Gastrocnemius medialis (tissue), 4 donors: ENCODE measurements around the gene AAR2. TPM values are rescaled to one million over a fixed set of nuclear protein-coding genes. Genes with fewer than 3 reads are reported as not detected.

Experiments
- ATAC-seq, 2 donors: fragments of 150-250 bp; one replicate each; pipeline ENCODE4 v1.9.1; 2016
- DNase-seq, 2 donors: peaks; one replicate each; pipeline ENCODE4 v3.0.0-alpha.2; 2019
- H3K27ac ChIP-seq, 4 donors: fragments of 200-600 bp; sonication (generic); 1 replicate in 1 of 4; 2 replicates in 3 of 4; pipeline ENCODE4 v1.5.1; 2016 to 2018; ENCODE audit warnings: mild to moderate bottlenecking in 2 of 4, moderate library complexity in 1 of 4
- H3K27me3 ChIP-seq, 3 donors: fragments of 200-600 bp; sonication (generic) in 2 of 3; 1 replicate in 1 of 3; 2 replicates in 2 of 3; pipeline versions ENCODE4 v1.5.1 to v1.6.0; 2016 to 2019; ENCODE audit warnings: mild to moderate bottlenecking in 1 of 3, moderate library complexity in 1 of 3
- H3K36me3 ChIP-seq, 2 donors: fragments of 200-600 bp; sonication (generic) in 1 of 2; one replicate each; pipeline ENCODE4 v1.5.1; 2017 to 2018
- H3K4me1 ChIP-seq, 2 donors: fragments of 200-600 bp; sonication (generic) in 1 of 2; one replicate each; pipeline ENCODE4 v1.5.1; 2016 to 2017; ENCODE audit warnings: mild to moderate bottlenecking in 2 of 2
- H3K4me3 ChIP-seq, 4 donors: fragments of 200-600 bp; sonication (generic) in 3 of 4; 1 replicate in 1 of 4; 2 replicates in 3 of 4; pipeline ENCODE4 v1.5.1; 2016 to 2019; ENCODE audit warnings: mild to moderate bottlenecking in 2 of 4
- H3K9me3 ChIP-seq, 3 donors: fragments of 200-600 bp; sonication (generic) in 2 of 3; 1 replicate in 1 of 3; 2 replicates in 2 of 3; pipeline ENCODE4 v1.5.1; 2016 to 2019
- POLR2A ChIP-seq, 2 donors: fragments of 450-650 bp; IDR thresholded peaks; one replicate each; pipeline ENCODE4 v1.6.1; 2017; ENCODE audit warnings: antibody characterized with exemption in 2 of 2, mild to moderate bottlenecking in 2 of 2, moderate library complexity in 2 of 2
- in situ Hi-C, 4 donors: fragments of 200-750 bp; cut with MboI; loops; one replicate each; pipeline versions ENCODE4 v1.15.0 to v1.8.0; 2017; ENCODE audit warnings: low sequenced_read_pairs in 4 of 4
- intact Hi-C: fragments of 100-400 bp; cut with DNase I; formaldehyde crosslinking; loops from one replicate; pipeline ENCODE4 v1.15.1; 2023; ENCODE audit warnings: low total_unique reads
- total RNA-seq, 4 donors: library from RNA; depleted of rRNA; stranded (reverse); fragments of >200 nt; gene quantifications; one replicate each; pipeline versions ENCODE4 v1.1.0 to v1.2.3, GENCODE V29; 2016
- TF ChIP-seq, protein P1 (sequence below), 5 experiments: fragments of 450-650 bp in 3 of 5; fragments of 200-600 bp in 2 of 5; sonication (generic) in 2 of 5; IDR thresholded peaks in 4 of 5; conservative IDR thresholded peaks in 1 of 5; 1 replicate in 4 of 5; 2 replicates in 1 of 5; pipeline ENCODE4 v1.5.1; 2016 to 2019; ENCODE audit warnings: antibody characterized with exemption in 5 of 5, mild to moderate bottlenecking in 3 of 5, moderate library complexity in 3 of 5

AAR2 gene
- total RNA-seq, 4 donors from 2014 or later = 18.7 to 24.4 (median 21.2) TPM

DNA sequence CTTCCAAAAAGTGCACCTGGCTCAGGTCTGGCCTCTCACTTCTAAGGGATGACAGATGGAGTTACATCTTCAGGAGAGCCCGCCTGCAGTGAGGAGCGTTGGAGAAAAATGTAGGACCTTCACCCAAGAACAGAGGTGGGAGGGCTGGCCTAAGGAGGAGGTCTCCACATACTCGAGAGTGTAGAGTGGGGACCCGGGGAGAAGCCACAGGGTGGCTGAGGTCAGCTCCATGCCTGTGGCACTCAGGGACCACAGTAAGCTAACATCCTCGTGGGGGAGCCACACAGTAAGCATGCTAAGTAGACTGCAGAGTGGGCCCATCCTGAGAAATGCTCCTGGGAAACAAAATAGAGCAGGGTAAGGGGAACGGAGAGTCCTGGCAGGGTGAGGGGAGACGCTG lies 24.0 kb downstream of the AAR2 start:
- ATAC-seq = no peak
- TF ChIP-seq, protein P1, sequence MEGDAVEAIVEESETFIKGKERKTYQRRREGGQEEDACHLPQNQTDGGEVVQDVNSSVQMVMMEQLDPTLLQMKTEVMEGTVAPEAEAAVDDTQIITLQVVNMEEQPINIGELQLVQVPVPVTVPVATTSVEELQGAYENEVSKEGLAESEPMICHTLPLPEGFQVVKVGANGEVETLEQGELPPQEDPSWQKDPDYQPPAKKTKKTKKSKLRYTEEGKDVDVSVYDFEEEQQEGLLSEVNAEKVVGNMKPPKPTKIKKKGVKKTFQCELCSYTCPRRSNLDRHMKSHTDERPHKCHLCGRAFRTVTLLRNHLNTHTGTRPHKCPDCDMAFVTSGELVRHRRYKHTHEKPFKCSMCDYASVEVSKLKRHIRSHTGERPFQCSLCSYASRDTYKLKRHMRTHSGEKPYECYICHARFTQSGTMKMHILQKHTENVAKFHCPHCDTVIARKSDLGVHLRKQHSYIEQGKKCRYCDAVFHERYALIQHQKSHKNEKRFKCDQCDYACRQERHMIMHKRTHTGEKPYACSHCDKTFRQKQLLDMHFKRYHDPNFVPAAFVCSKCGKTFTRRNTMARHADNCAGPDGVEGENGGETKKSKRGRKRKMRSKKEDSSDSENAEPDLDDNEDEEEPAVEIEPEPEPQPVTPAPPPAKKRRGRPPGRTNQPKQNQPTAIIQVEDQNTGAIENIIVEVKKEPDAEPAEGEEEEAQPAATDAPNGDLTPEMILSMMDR (IDR thresholded peaks at IDR 0.05 in 4 of 5, conservative IDR thresholded peaks at IDR 0.05 in 1 of 5) = no peak
- TF ChIP-seq POLR2A (IDR thresholded peaks at IDR 0.05) = no peak
- Histone ChIP-seq H3K27me3 (no peaks in the 10 kb centered on the region), H3K4me1 (no peaks in the 10 kb centered on the region), H3K9me3 (no peaks in the 10 kb centered on the region), H3K27ac (no peak overlapping the region), H3K4me3 (no peak overlapping the region), H3K36me3 (peaks cover 0 to 14% of the 10 kb centered on the region in 2 donors)
- no peak for DNase-seq
- intact Hi-C loops (no loop called here), in situ Hi-C loops (no loop called here)

DNA sequence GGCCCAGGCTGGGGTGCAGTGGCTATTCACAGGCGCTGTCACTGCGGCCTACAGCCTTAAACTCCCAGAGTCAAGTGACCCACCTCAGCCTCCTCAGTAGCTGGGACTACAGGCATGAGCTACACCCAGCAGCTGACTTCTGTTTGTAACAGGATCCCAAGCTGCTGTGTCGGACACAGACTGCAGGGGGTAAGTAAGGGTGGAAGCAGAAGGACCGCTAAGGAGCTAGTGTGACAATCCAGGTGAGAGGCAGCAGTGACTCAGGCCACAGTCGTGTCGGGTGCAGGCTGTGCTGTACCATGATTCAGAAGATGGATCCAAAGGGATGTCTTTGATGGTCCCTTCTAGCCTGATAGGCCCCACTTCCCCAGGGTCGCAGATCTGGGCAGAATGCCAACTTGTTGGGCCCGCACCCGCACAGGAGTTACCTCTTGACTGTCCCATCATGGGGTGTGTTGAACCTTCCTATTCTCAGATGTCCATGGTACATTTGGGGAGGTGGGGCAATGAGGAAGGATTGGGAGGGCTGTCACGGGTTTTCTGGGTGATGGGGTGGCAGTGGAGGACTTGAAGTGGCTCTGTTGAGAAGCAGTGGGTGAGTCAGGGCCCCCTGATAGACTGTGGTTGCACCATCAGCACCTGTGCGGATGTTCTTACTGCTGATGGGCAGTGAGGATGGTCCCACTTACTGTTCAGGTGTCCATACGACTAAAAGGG lies 25.3 kb downstream of the AAR2 start:
- in situ Hi-C loops (no loop called here), intact Hi-C loops (no loop called here)
- Histone ChIP-seq H3K4me3 (no peak overlapping the region), H3K27ac (no peak overlapping the region), H3K36me3 (peaks cover 0 to 2% of the 10 kb centered on the region in 2 donors), H3K9me3 (no peaks in the 10 kb centered on the region), H3K4me1 (no peaks in the 10 kb centered on the region), H3K27me3 (no peaks in the 10 kb centered on the region)
- ATAC-seq (no peak), DNase-seq (no peak)
- TF ChIP-seq POLR2A (IDR thresholded peaks at IDR 0.05) = no peak
- TF ChIP-seq, protein P1 (IDR thresholded peaks at IDR 0.05 in 4 of 5, conservative IDR thresholded peaks at IDR 0.05 in 1 of 5) = no peak

DNA sequence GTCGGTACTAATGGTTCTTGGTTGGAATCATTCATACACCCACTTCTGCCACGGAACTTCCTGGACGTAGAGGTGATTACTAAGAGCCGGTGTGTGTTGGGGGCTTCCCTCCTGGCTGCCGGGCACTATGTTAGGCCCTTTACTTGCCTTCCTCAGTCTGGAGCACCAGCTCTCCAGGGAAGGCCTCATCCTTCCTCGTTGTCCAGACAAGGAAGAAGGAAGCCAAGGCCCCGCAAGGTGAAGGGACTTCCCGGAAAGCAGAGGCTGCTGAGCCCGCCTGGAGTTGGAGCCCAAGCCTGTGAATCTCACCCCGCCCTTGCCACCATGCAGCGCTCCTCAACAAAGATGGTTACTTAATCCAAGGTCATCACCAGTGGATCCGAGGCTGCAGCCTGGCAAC lies 26.2 kb downstream of the AAR2 start:
- Histone ChIP-seq H3K36me3 (no peaks in the 10 kb centered on the region), H3K27me3 (no peaks in the 10 kb centered on the region), H3K9me3 (no peaks in the 10 kb centered on the region), H3K27ac (no peak overlapping the region), H3K4me3 (no peak overlapping the region), H3K4me1 (no peaks in the 10 kb centered on the region)
- intact Hi-C loops = no loop called here
- no peak for TF ChIP-seq POLR2A (IDR thresholded peaks at IDR 0.05)
- TF ChIP-seq, protein P1 (IDR thresholded peaks at IDR 0.05 in 4 of 5, conservative IDR thresholded peaks at IDR 0.05 in 1 of 5) = no peak
- ATAC-seq (no peak), DNase-seq (no peak)
- in situ Hi-C loops = no loop called here

DNA sequence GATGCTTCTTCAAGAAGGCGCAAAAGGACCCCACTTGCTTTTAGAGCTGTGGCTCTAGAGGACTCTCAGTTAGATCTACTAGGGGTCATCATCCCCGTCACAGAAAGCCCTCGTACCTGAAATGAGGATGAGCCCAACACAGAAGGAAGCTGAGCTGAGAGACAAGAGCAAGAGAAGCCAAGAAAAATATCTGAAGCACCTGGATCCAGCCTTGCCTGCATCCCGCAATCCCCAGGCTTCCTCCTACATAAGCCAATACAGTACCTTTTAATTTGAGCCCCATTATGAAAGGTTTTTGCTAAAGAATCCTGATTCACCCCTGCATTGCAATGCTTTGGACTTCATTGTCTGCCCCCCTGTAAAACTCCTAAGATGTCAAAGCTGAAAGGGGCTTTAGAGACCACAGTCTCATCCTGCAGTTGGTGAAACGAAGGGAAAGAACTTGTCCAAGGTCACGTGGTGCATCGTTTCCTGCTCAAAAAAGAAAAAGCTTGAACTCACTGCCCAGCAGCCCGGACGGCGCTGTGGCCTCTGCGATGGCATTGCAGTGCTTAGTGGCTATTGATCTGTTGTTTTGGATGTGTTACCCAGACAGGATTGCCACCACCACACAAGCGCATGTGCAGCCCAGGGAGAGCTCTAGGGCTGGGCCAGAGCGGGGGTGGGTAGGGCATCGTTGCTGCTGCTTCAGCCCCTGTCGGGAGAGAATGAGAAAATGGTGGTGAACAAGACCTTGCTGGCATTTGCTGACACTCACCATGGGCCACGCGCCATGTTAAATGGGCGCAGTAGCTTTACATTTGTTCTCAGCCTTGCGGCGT lies 28.4 kb downstream of the AAR2 start:
- TF ChIP-seq, protein P1 (IDR thresholded peaks at IDR 0.05 in 4 of 5, conservative IDR thresholded peaks at IDR 0.05 in 1 of 5) = no peak
- TF ChIP-seq POLR2A (IDR thresholded peaks at IDR 0.05) = no peak
- H3K4me1 ChIP-seq = no peaks in the 10 kb centered on the region
- H3K9me3 ChIP-seq = no peaks in the 10 kb centered on the region
- H3K27ac ChIP-seq = no peak overlapping the region
- H3K36me3 ChIP-seq = no peaks in the 10 kb centered on the region
- ATAC-seq (no peak), DNase-seq (no peak)
- intact Hi-C loops (no loop called here), in situ Hi-C loops (no loop called here)
- H3K27me3 ChIP-seq = no peaks in the 10 kb centered on the region
- H3K4me3 ChIP-seq = no peak overlapping the region
